Endothelial cell of umbilical vein (primary cell): Measurements from ENCODE around the gene MAP3K14.

Experiments used
- CTCF ChIP-seq, 2 donors: IDR thresholded peaks; 1 replicate in 1 of 2; 2 replicates in 1 of 2; pipeline ENCODE4 v1.5.1; 2011; ENCODE audit warnings: low read length in 2 of 2, mild to moderate bottlenecking in 2 of 2, moderate library complexity in 2 of 2, control low read depth in 1 of 2, inconsistent platforms in 1 of 2, low read depth in 1 of 2; ENCODE audit not compliant: insufficient read depth in 1 of 2; ENCODE audit errors: extremely low read depth in 1 of 2
- POLR2A ChIP-seq: IDR thresholded peaks from 2 replicates; pipeline ENCODE4 v1.6.1; 2012; ENCODE audit warnings: low read depth, mild to moderate bottlenecking, control low read depth, low read length

- peak; percentile 82 to 87 for TF ChIP-seq CTCF (IDR thresholded peaks at IDR 0.05; ENCODE audit: extremely low read depth in 1 of 2, insufficient read depth in 1 of 2, low read depth in 1 of 2, low read length in 2 of 2)
- no peak for TF ChIP-seq POLR2A
Measured at GRCh38 chr17:45235416-45236281, 81.2 kb downstream of the MAP3K14 start.
